Measurements from ENCODE around the gene MAGI1.
"Not testable (repeated sequence)": the region's sequence is repeated elsewhere in the genome, so short reads cannot be mapped to it uniquely, and the experiment has no call there.

MAGI1 gene

DNA sequence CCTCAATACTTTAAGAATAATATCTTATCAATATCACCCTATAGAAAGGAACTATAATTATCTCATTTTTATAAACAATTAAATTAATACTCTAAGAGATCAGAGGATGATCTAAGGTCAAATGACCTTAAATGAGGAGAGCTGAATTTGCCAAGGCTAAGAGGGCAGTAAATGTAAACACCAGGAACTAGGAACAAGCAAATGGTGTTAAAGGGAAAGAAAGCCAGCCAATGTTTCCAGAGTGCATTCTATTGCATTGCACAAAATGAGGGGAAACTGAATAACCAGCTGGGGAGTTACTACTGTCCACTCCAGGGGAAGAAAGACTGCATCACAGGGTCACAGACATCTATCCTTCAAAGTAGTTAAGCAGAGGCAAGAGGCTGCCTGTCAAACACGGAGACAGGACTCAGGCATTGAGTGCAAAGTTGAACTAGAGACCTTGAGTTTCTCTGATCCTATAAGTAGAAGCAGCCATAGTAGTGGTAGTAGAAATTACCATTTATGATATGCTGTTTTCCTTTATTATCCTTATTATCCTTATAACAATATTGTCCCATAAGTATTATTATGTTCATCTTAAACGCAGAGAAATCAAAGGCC, 466.4 kb downstream of the MAGI1 start:
- in situ Hi-C loops (cut with MboI; ENCODE audit: low sequenced_read_pairs, unreplicated experiment) = no loop called here
- no peak for DNase-seq (ENCODE audit: low spot score)
- TF ChIP-seq, protein P1, sequence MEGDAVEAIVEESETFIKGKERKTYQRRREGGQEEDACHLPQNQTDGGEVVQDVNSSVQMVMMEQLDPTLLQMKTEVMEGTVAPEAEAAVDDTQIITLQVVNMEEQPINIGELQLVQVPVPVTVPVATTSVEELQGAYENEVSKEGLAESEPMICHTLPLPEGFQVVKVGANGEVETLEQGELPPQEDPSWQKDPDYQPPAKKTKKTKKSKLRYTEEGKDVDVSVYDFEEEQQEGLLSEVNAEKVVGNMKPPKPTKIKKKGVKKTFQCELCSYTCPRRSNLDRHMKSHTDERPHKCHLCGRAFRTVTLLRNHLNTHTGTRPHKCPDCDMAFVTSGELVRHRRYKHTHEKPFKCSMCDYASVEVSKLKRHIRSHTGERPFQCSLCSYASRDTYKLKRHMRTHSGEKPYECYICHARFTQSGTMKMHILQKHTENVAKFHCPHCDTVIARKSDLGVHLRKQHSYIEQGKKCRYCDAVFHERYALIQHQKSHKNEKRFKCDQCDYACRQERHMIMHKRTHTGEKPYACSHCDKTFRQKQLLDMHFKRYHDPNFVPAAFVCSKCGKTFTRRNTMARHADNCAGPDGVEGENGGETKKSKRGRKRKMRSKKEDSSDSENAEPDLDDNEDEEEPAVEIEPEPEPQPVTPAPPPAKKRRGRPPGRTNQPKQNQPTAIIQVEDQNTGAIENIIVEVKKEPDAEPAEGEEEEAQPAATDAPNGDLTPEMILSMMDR (IDR thresholded peaks at IDR 0.05; ENCODE audit: borderline replicate concordance, control extremely low read depth, extremely low read depth, insufficient read depth, missing control alignments) = no peak

DNA sequence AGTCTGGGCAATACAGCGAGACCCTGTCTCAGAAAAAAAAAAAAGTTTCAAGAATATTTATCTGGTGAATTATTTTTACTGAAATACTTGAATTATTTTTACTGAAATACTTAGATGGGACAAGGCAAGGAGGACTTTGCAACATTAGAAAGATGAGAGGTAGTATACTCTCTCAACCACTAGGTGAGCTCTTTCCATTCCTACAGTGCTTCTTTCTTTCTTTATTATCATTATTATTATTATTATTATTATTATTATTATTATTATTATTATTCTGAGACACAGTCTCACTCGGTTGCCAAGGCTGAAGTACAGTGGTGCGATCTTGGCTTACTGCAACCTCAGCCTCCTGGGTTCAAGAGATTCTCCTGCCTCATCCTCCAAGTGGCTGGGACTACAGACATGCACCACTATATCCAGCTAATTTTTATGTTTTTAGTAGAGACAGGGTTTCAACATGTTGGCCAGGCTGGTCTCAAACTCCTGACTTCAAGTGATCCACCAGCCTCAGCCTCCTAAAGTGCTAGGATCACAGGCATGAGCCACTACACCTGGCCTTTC, 468.8 kb downstream of the MAGI1 start:
- TF ChIP-seq, protein P1 (IDR thresholded peaks at IDR 0.05; ENCODE audit: borderline replicate concordance, control extremely low read depth, extremely low read depth, insufficient read depth, missing control alignments) = no peak
- no peak for DNase-seq (ENCODE audit: low spot score)
- in situ Hi-C loops (cut with MboI; ENCODE audit: low sequenced_read_pairs, unreplicated experiment) = no loop called here

DNA sequence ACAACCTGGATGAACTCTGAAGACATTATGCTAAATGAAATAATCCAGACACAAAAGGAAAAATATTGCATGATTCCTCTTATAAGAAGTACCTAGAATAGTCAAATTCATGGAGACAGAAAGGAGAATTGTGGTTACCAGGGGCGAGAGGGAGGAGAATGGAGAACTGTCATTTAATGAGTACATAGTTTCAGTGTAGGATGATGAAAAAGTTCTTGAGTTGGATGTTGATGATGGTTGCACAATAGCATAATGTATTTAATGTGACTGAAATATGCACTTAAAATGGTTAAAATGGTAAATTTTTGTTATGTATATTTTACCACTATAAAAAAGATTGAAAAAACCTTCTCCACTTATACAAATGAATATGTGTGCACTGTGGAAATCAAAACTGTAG, 469.6 kb downstream of the MAGI1 start:
- DNase-seq (ENCODE audit: low spot score) = no peak
- in situ Hi-C loops (cut with MboI; ENCODE audit: low sequenced_read_pairs, unreplicated experiment) = no loop called here
- TF ChIP-seq, protein P1 (IDR thresholded peaks at IDR 0.05; ENCODE audit: borderline replicate concordance, control extremely low read depth, extremely low read depth, insufficient read depth, missing control alignments) = no peak

DNA sequence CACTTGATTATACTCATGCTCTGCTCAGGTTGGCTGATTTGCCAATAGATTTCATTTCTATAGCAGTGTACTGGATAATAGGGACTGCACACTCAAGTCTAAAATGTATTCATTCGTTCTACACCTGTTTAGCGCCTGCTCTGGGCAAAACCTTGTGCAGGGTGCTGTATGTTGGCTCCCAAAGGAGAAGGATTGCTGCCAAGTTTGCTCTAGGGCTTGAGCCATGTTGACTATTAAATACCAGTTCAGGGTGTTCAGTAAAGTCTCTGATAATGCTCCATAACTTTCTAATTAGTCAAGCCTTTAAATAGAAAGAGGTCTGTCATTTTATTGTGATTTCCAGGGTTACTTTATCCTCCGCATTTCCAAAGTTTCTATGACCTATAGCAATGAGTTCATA, 470.2 kb downstream of the MAGI1 start:
- no peak for DNase-seq (ENCODE audit: low spot score)
- in situ Hi-C loops (cut with MboI; ENCODE audit: low sequenced_read_pairs, unreplicated experiment) = no loop called here
- TF ChIP-seq, protein P1 (IDR thresholded peaks at IDR 0.05; ENCODE audit: borderline replicate concordance, control extremely low read depth, extremely low read depth, insufficient read depth, missing control alignments) = no peak

DNA sequence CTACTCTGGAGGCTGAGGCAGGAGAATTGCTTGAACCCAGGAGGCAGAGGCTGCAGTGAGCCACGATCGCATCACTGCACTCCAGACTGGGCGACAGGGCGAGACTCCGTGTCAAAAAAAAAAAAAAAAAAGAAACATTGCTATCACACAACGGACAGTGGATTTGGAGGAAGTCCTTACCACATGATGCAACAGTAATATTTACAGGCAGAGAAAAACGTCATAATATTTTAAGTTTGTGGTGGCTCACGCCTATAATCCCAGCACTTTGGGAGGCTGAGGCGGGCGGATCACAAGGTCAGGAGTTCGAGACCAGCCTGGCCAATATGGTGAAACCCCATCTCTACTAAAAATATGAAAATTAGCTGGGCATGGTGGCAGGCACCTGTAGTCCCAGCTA, 473.0 kb downstream of the MAGI1 start:
- in situ Hi-C loops (cut with MboI; ENCODE audit: low sequenced_read_pairs, unreplicated experiment); DNase-seq (ENCODE audit: low spot score): not testable (repeated sequence)

DNA sequence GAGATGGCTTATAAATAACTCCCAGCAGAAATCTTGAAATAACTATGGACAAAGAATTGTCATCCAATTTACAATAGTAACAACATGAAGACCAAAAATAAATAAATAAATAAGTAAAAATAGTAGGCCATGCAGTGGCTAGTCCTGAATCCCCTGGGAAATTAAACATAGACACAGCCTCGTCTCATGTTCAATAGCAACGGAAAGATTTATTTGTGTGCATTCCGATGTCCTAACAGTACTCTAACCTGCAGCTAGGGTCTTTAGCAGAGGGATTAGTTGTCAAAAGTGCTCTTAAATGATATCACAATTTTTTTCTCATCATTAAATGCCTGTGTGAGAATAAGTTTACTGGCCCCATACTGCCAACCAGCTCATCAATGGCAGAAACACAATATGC, 474.2 kb downstream of the MAGI1 start:
- in situ Hi-C loops (cut with MboI; ENCODE audit: low sequenced_read_pairs, unreplicated experiment) = no loop called here
- no peak for DNase-seq (ENCODE audit: low spot score)
- TF ChIP-seq, protein P1 (IDR thresholded peaks at IDR 0.05; ENCODE audit: borderline replicate concordance, control extremely low read depth, extremely low read depth, insufficient read depth, missing control alignments) = no peak

DNA sequence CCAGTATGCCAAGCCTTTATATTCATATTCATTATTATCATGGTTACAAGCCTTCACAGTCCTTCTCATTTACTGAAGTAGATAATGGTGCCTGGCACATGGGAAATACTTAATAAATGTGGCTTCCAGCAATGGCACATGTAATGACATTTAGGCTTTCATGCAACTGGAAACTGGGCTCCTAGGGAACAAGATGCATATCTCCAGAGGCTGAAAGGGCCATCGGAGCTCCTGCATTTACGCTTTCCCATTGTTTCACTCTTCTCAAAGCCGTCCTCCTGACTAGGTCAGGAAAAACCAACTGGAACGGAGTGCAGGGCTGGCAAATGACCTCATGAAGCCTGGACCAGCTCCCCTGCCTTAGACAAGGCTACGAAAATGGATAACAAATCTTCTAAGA, 474.9 kb downstream of the MAGI1 start:
- DNase-seq (ENCODE audit: low spot score) = no peak

More for the DNA sequence above, 474.9 kb downstream of the MAGI1 start:
- in situ Hi-C loops (cut with MboI; ENCODE audit: low sequenced_read_pairs, unreplicated experiment) = no loop called here
- TF ChIP-seq, protein P1 (IDR thresholded peaks at IDR 0.05; ENCODE audit: borderline replicate concordance, control extremely low read depth, extremely low read depth, insufficient read depth, missing control alignments) = no peak

All from GM13976 (cell line).